HG03135 (cell line): ENCODE results near the gene PIN1.
A peak's percentile ranks its signal among the peaks of the same experiment; 100 is the strongest.
"Not testable (repeated sequence)": the region's sequence is repeated elsewhere in the genome, so short reads cannot be mapped to it uniquely, and the experiment has no call there.

ENCODE experiments used
- ATAC-seq: cut with Tn5 transposase; IDR thresholded peaks from one replicate; pipeline ENCODE4 v1.9.1; 2021; ENCODE audit warnings: mild to moderate bottlenecking, moderate library complexity; ENCODE audit not compliant: unreplicated experiment

PIN1 gene

DNA sequence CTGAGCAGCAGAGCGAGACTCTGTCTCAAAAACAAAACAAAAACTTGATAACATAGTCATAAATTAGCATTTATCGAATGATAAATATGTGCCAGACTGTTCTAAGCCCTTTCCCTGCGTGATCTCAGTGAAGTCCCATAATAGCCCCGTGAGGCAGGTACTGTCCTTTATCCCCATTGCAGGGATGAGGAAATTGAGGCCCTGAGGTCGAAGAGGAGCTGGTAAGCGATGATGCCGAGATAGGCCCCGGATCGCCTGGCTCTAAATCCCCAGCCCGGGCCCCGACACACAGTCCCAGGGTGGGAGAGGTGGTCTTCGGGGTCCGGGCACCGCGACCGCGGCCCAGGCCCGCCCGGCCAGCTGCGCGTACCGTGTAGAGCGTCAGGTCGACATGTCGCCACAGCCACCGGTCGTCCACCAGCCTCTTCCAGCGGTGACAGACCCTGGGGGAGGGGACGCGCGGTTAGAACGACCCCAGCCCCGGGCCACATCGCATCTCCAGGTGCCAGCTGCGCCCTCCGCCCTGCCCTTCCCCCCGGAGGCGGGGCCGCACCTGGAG, 16.9 kb upstream of the PIN1 start:
- no peak for ATAC-seq

DNA sequence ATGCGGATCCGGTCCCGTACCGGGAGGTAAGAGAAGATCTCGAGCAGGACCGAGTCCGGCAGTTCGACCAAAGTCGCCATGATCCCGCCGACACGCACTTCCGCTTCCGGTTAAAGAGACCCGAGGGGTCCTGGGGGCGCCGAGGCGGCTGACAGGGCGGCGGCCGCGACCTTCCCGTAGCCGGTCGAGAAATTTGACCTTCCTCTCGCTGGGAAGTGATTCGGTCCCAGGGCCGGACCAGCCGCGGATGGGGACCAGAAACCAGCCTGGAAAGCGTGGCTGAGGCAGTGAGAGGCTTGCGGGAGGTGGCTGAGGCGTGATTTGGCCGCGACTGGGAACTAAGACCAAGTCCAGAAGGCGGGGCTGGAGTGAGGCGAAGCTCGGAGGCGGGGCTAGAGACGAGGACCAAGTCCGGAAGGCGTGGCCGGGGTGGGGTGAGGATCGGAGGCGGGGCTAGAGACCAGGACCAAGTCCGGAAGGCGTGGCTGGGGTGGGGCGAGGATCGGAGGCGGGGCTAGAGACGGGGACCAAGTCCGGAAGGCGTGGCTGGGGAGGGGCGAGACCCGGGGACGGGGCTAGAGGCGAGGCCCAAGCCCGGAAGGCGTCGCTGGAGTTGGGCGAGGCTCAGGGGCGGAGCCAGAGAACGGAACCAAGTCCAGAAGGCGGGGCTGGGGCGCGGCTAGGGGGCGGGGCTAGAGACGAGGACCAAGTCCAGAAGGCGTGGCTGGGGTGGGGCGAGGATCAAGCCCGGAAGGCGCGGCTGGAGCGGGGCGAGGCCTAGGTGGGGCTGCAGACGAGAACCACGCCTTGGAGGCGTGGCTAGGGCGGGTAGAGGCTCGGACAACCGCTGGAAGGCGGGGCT, 16.2 kb upstream of the PIN1 start, which contains the start of gene FBXL12:
Gene FBXL12 (minus strand): TSS at position 346 of the 862 bp plus-strand sequence. CDS start 266 bp downstream, at position 80.
- ATAC-seq: peak; percentile 83

DNA sequence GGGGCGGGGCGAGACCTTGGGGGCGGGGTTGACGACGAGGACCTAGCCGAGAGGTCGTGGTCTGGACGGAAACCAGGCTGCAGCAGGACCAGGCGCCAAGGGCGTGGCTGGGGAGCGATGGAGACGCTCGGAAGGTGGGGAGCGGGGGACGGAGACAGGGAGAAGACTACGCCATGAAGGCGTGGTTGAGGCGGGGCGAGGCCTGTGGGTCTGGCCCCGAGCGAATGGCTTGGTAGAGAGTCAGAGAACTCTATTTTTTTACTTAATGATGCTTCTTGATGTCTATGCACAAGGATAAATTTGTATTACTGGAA, 15.6 kb upstream of the PIN1 start:
- ATAC-seq: no peak

DNA sequence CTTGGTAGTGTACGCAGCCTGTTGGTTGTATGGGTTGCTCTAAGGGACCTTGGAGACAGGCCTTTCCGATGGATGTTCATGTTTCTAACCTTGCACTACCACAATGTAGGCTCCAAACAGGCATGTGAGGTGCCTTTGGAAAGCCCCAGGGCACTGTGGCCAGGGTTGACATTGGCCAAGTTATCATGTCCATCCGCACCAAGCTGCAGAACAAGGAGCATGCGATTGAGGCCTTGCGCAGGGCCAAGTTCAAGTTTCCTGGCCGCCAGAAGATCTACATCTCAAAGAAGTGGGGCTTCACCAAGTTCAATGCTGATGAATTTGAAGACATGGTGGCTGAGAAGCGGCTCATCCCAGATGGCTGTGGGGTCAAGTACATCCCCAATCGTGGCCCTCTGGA, 15.1 kb upstream of the PIN1 start:
- not testable (repeated sequence) for ATAC-seq

DNA sequence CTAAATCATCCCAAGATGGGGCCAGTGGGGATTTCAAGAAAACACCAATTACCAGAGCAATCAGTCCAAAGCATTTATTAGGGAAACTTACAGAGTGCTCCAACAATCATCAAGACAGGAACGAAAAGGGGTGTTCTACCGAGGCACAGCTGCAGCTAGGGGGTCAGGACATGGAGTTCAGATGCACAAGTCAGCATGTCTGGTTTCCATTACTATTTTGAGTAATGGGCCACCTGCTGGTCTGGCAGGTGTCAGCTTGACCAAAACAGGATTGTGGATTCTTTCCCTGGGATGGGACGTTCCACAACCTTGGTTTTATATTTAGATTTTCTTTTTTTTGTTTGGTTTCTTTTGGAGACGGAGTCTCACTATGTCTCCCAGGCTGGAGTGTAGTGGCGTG, 11.3 kb upstream of the PIN1 start:
- ATAC-seq: no peak

DNA sequence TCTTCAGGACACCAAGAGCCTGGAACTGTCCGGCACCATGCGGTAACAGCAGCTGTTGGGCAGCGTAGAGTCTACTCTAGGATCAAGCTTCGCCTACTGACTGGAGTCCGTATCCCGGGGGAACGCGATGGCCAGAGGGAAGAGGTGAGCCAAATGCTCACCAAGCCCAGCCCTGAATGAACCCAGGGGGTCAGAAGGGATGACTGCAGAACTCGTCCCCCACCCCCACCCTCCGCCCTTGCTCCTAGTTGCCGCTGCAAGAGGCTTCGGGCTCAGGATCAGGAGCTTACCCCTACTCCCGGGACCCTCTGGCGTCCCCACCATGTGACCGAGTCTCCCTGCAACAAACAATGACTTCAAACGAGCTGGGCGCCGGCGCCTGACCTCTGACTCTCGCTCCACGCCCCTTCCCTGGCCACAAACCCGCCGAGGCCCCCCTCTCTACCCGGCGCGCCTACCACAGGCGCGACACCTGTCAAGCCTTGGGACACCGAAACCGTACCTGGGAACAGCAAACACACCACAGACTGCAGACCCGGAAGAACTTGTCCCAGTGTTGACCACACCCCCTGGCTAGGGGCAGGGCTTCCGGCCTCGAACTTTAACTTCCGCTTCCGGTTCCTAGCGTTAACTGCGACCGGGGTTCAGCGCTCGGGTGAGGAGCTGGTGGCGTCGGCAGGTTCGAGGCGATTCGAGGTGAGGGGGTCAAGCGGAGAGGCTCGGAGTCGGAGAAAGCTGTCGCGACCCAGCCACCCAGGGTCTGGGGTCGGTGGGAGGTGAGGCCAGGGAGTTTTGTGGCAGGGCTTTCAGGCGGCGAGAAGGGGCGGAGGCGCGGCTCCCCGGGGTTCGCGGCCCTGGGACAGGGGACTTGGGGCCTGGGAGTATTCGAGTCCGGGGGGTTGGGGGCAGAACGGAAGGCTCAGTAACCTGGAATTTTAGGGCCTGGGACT, 7.6 kb upstream of the PIN1 start, which contains the start of gene UBL5:
Gene UBL5 (plus strand): TSS at position 630 of the 950 bp plus-strand sequence. CDS start 420 bp downstream, outside the sequence.
- peak; percentile 85 for ATAC-seq

DNA sequence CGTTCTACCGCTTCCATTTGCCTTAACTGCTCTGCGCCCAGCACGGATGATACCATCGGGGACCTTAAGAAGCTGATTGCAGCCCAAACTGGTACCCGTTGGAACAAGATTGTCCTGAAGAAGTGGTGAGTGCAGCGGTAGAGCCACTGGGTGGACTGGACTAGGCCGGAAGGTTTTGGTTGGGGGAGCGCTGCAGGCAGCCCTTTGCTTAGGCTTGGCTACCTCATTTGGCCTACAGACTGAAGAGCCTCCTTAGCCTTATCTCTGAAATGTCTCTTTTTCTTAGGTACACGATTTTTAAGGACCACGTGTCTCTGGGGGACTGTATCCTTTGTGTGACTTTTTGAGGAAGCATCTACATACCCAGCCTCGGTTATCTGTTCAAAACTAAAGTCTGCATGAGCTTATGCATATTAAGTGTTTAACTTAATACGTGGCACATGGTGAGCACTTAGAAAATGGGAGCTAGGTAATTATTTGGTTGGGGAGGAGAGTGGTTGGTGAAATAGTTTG, 6.5 kb upstream of the PIN1 start:
- ATAC-seq: no peak

DNA sequence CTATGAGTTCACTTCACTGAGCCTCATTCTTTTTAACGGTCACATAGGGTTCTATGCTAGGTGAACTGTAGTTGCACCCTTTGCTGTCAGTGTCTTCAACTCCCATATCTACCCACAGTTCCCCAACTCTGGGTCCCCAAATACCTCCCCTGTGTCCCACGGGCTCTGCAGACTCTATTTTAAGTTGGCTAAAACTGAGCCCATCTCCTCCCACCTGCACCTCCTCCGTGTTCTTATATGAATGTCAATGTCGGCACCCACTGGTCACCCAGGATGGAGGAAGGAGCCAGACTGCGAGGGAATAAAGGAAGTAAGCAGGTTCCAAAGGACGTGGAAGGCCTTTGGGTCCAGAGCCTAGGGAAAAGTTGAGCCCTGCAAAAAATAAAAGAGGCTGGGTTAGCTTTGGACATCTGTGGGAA, 802 bp upstream of the PIN1 start:
- no peak for ATAC-seq

DNA sequence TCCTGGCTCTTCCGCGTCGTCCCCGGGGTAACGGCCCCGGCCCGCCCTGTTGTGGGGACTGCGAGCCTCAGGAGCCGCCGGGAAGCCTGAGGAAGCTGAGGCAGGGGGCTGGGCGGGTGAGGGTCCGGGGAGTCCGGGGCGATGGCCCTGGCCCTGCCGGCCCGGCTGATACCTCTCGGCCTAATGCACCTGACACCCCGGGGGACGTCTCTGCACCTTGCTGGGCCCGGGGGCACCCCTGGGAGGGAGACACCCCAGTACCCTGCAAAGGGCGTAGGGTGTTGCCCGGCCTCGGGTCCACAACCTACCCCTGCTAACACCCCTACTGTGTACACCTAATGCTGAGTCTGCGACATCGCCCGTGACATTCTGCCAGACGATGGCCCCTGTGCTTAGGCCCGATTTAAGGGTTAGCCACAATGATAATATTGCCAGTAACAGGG, 410 bp downstream of the PIN1 start:
- ATAC-seq: no peak

DNA sequence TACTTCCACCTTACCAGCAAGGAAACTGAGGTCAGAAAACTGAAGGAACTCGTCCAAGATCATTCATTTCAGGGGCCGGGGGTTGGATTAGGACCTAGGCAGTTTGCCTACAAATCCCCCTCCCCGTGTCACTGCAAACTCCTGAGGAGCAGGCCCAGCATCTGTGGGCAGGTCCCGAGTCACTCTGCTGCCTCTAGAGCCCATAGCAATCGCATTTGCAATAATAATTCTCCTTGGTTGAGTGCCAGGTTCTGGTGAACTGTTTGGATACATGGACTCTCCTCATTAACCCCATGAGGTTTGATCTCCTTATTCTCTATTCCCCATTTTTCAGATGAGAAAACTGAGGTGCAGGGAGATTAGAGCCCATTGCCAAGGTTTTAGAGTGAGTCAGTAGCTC, 903 bp downstream of the PIN1 start:
- ATAC-seq: no peak

DNA sequence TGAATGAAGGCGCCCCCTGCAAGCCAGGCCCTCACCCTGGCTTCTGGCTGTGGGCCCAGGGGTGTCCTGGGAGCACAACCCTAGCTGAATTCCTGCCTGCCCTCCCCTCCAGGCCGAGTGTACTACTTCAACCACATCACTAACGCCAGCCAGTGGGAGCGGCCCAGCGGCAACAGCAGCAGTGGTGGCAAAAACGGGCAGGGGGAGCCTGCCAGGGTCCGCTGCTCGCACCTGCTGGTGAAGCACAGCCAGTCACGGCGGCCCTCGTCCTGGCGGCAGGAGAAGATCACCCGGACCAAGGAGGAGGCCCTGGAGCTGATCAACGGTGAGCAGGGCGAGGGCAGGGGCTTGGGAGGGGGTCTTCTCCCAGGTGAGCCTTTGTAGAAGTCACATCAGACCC, 3.2 kb downstream of the PIN1 start:
- ATAC-seq: no peak

DNA sequence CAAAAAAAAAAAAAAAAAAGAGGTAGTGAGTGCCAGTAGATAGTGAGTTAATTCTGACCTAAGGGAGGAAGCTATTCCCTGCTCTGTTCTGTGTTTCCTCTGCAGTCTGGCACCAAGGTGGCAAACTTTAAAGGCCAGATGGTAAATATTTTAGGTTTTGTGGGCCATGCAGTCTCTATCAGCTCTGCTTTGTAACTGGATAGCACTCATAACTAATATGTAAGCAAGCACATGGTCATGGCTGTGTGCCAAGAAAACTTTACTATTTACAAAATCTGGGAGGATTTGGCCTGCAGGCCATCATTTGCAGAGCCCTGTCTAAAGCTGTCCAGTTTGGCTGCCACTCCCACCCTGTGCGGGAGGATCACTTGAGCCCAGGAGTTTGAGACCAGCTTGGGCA, 4.3 kb downstream of the PIN1 start:
- no peak for ATAC-seq

DNA sequence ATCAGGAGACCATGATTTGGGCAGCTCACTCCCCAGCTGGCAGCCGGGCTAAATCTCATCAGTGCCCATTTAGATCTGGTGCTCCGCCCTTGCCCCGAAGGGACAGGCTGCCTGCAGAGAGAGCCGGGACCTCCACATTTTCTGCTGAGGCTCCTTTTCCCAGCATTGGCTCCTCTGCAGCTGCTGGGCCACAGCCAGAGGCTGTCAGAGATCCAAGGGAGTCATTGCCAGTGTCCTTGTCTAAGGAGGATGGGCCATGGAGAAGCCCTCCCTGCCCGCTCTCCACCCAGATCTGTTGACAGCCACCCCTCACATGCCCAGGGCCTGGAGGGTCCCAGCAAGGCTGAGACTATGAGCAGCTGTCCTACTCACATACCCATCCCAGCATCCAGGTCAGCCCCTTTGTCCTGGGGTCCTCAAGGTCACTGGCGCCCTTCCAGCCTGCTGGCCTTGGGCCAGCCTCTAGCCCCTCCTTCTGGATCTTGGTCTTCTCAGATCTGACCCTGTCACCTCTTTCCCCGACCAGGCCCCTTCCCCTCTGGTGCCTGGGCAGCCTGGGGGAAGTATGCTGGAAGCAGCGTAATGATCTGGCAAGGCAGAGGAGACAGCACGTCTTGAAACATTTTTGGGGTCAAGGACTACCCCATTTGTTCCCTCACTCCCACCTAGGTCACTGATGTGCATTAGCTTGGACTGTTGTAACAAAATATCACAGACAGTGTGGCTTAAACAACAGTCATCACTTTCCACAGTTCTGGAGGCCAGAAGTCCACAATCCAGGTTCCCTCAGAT, 7.9 kb downstream of the PIN1 start:
- no peak for ATAC-seq

DNA sequence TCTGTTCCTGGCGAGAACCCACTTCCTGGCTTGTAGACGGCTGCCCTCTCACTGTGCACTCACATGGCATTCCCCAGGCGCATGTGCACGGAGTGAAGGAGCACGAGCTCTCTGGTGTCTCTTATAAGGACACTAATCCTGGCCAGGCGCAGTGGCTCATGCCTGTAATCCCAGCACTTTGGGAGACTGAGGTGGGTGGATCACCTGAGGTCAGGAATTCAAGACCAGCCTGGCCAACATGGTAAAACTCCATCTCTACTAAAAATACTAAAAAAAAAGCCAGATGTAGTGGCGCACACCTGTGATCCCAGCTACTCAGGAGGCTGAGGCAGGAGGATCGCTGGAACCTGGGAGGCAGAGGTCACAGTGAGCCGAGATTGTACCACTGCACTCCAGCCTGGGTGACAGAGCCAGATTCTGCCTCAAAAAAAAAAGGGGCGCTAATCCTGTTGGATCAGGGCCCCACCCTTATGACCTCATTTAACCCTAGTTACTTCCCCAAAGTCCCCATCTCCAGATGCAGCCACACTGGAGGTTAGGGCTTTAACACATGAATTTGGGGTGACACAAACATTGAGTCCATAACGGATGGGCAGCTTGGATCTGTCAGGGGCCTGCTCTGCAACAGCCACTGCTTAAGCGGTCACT, 8.6 kb downstream of the PIN1 start:
- not testable (repeated sequence) for ATAC-seq

DNA sequence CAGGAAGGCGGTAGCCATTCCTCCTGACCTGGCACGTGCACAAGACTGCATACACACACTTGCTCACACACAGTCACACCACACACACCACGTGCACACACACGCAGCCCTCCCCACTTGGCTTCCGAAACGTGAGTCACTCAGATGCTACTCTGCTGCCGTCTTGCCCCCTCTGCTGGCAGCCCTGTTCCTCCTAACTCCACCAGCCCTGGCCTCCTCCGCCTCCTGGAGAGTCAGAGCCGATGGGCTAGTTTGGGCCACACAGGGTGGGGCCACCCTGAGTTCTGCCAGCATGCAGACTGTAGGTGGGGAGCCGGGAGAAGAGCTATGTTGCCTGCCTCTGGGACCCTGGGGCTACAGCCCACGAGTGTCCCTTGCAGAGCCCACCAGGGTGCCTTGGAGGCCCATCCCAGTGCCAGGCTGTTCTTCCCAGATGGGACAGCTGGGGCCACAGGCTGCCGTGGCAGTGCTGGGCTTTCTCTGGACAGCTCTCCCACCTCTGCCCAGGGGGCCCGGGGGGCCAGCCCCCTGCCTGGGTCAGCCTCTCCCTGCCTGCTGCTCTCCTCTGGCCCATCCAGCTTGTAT, 12.1 kb downstream of the PIN1 start:
- ATAC-seq: no peak

DNA sequence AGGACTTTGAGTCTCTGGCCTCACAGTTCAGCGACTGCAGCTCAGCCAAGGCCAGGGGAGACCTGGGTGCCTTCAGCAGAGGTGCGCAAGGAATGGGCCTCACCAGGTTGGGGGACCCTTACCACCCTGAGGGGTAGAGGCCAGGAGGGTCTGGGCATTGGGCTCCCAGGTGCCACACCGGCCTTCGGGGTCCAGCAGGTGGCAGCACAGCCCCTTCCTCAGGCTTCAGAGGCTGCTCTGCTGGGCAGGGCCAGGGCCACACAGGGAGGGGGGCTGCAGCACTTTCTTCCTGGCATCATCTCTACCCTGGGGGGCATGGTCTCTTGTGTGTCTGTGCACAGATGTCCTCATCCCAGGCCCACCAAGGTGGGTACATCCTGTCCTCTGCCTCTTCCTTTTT, 12.9 kb downstream of the PIN1 start:
- ATAC-seq: no peak

DNA sequence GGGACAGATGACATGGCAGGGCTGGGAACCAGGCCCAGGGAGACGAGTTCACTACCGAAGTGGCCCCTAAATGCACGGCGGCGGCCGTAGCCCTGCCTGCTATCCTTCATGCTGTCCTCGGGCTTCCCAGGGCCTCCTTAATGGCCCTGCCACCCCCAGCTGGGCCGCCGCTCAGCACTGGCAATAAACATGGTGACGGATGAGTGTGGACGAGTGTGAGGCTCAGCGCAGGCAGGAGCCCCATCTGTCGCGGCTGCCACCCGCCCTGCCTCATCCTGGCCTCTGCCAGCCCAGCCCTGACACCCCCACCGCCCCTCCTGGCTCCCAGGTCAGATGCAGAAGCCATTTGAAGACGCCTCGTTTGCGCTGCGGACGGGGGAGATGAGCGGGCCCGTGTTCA, 13.6 kb downstream of the PIN1 start:
- ATAC-seq: no peak

DNA sequence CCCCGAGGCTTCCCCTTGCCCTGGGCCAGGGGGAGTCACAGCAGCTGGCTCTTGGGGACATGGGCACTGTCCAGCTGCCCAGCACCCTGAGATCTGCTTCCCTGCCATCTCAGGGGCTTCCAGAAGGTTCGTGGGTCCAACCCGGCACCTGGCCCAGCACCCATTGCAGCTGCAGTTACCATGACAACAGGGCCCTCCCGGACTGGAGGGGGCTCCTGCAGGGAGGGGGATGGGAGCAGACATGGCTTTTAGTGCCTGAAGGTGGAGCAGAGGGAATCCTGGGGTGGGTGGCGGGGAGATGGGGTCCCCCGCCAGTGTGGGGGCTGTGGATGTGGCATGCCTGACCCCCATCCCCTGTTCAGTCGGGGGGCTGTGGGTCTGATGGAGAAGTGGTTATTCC, 14.7 kb downstream of the PIN1 start:
- ATAC-seq: no peak

DNA sequence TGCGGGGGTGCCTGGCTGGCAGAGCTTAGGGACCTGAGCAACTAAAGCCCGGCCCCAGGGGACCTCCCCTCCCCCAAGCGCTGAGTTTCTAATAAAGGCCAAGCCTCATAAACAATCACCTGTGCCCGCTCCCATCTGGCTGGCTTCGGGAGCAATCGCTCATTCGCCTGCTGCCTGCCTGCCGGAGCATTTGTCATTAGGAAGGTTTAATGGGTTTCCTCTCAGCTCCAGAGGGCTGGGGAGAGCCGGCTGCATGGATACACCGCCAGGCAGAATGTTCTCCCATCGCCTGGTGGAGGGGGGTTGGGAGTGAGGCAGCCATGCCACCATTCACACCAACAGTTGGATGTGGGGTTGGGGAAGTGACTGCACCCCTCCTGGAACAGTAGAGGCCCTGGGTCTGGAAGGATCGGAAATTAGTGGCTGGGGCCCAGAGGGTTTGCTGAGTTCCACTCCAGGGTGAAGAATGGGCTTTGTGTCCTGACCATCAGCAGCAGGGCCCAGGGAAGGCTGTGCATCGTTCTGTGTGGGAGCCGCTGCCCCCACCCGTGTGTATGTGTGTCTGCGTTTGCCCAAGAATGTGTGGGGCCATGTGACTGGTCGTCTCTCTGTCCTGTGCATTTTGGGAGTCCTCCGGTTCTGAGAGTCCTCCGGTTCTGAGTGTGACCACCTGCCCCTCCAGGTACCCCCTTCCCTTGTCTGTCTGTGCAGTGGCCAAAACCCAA, 15.3 kb downstream of the PIN1 start:
- no peak for ATAC-seq
